Body of pancreas (tissue), 4 donors: ENCODE measurements around the gene HOMER2. TPM values are rescaled to one million over a fixed set of nuclear protein-coding genes. Genes with fewer than 3 reads are reported as not detected.

ENCODE experiments used
- ATAC-seq: fragments of 150-250 bp; one replicate; pipeline ENCODE4 v1.9.1; 2016
- DNase-seq, 4 donors: peaks; one replicate each; pipeline ENCODE4 v3.0.0-alpha.2; 2019
- H3K27ac ChIP-seq, 4 donors: fragments of 200-600 bp; sonication (generic); 1 replicate in 3 of 4; 2 replicates in 1 of 4; pipeline versions ENCODE4 v1.5.1 to v1.6.1; 2016 to 2019; ENCODE audit warnings: mild to moderate bottlenecking in 1 of 4, mixed read lengths in 1 of 4, moderate library complexity in 1 of 4
- H3K27me3 ChIP-seq, 2 donors: fragments of 200-600 bp; sonication (generic); one replicate each; pipeline ENCODE4 v1.6.0; 2016; ENCODE audit warnings: mild to moderate bottlenecking in 1 of 2
- H3K36me3 ChIP-seq, 2 donors: fragments of 200-600 bp; sonication (generic); replicated peaks in 1 of 2; 2 replicates each; pipeline ENCODE4 v1.5.1; 2016; ENCODE audit warnings: low read depth in 2 of 2; ENCODE audit not compliant: insufficient read depth in 1 of 2
- H3K4me1 ChIP-seq: fragments of 200-600 bp; sonication (generic); one replicate; pipeline ENCODE4 v1.6.0; 2016
- H3K4me3 ChIP-seq, 2 donors: fragments of 200-600 bp; sonication (generic); 1 replicate in 1 of 2; 2 replicates in 1 of 2; pipeline ENCODE4 v1.5.1; 2016 to 2019
- H3K9me3 ChIP-seq, 3 donors: fragments of 200-600 bp; sonication (generic); 1 replicate in 2 of 3; 2 replicates in 1 of 3; pipeline ENCODE4 v1.5.1; 2016
- CTCF ChIP-seq, 7 experiments: fragments of 450-650 bp in 4 of 7; fragments of 200-600 bp in 3 of 7; sonication (generic) in 3 of 7; IDR thresholded peaks; one replicate each; pipeline ENCODE4 v1.5.1; 2016 to 2019; ENCODE audit warnings: antibody characterized with exemption in 7 of 7
- POLR2A ChIP-seq, 3 donors: fragments of 450-650 bp; IDR thresholded peaks; one replicate each; pipeline ENCODE4 v1.6.1; 2016; ENCODE audit warnings: antibody characterized with exemption in 3 of 3, mild to moderate bottlenecking in 2 of 3
- WGBS, 2 donors: methylation state at CpG; one replicate each; pipeline ENCODE4 v1.1.5; 2017; 5-methylcytosine and 5-hydroxymethylcytosine counted together
- intact Hi-C: fragments of 100-400 bp; cut with DNase I; formaldehyde crosslinking; loops from one replicate; pipeline ENCODE4 v1.15.1; 2023
- total RNA-seq, 2 donors: library from RNA; depleted of rRNA; stranded (reverse); fragments of >200 nt; gene quantifications; one replicate each; pipeline ENCODE4 v1.1.0, GENCODE V29; 2016

Gene HOMER2
- total RNA-seq, 2 donors from 2014 or later: 331 to 469 TPM

- ATAC-seq: peak; percentile 67
- H3K4me1 ChIP-seq: peaks cover 90% of the 10 kb centered on the region
- intact Hi-C loops: no loop called here
- peak overlapping the region; percentile 44 to 93 (median 79) for H3K27ac ChIP-seq
- no peak for TF ChIP-seq POLR2A (IDR thresholded peaks at IDR 0.05)
- no peak for TF ChIP-seq CTCF (IDR thresholded peaks at IDR 0.05)
- H3K9me3 ChIP-seq: no peaks in the 10 kb centered on the region
- 46 to 47% methylated on average over 15 of the region's 15 CpGs for WGBS, 2 donors
- no peaks in the 10 kb centered on the region for H3K36me3 ChIP-seq
- H3K4me3 ChIP-seq: no peak overlapping the region
- no peaks in the 10 kb centered on the region for H3K27me3 ChIP-seq
- peak; percentile 57 to 73 (median 66) for DNase-seq
Observed at GRCh38 chr15:82934100-82934880, 18.2 kb downstream of the HOMER2 start.

GRCh38 chr15:82933576-82933975 lies 18.9 kb downstream of the HOMER2 start:
- ATAC-seq (no peak), DNase-seq (no peak)
- H3K36me3 ChIP-seq: no peaks in the 10 kb centered on the region
- no peaks in the 10 kb centered on the region for H3K27me3 ChIP-seq
- H3K4me3 ChIP-seq: no peak overlapping the region
- peak overlapping the region; percentile 44 to 93 (median 79) for H3K27ac ChIP-seq
- no peaks in the 10 kb centered on the region for H3K9me3 ChIP-seq
- intact Hi-C loops: no loop called here
- 81 to 88% methylated on average over 5 to 6 of the region's 6 CpGs for WGBS, 2 donors
- peaks cover 84% of the 10 kb centered on the region for H3K4me1 ChIP-seq
- TF ChIP-seq POLR2A (IDR thresholded peaks at IDR 0.05): no peak
- TF ChIP-seq CTCF (IDR thresholded peaks at IDR 0.05): no peak

GRCh38 chr15:82931221-82931620 lies 21.3 kb downstream of the HOMER2 start:
- no peak for TF ChIP-seq POLR2A (IDR thresholded peaks at IDR 0.05)
- TF ChIP-seq CTCF (IDR thresholded peaks at IDR 0.05): no peak
- intact Hi-C loops: no loop called here
- Histone ChIP-seq H3K27ac (peak overlapping the region in 3 of 4 donors; percentile 75 to 93 (median 83)), H3K9me3 (no peaks in the 10 kb centered on the region), H3K36me3 (no peaks in the 10 kb centered on the region), H3K4me3 (no peak overlapping the region), H3K27me3 (no peaks in the 10 kb centered on the region), H3K4me1 (peaks cover 83% of the 10 kb centered on the region)
- ATAC-seq (no peak), DNase-seq (peak in 1 of 4 donors; percentile 6)
- WGBS, 2 donors: 43 to 50% methylated on average over 3 of the region's 3 CpGs

GRCh38 chr15:82930461-82930860 lies 22.1 kb downstream of the HOMER2 start:
- Histone ChIP-seq H3K27ac (peak overlapping the region in 3 of 4 donors; percentile 75 to 93 (median 83)), H3K4me1 (peaks cover 83% of the 10 kb centered on the region), H3K4me3 (no peak overlapping the region), H3K36me3 (no peaks in the 10 kb centered on the region), H3K9me3 (no peaks in the 10 kb centered on the region), H3K27me3 (no peaks in the 10 kb centered on the region)
- 97 to 100% methylated on average over 2 of the region's 2 CpGs for WGBS, 2 donors
- ATAC-seq (no peak), DNase-seq (no peak)
- TF ChIP-seq POLR2A (IDR thresholded peaks at IDR 0.05) (no peak), CTCF (IDR thresholded peaks at IDR 0.05) (no peak)
- intact Hi-C loops: no loop called here

GRCh38 chr15:82928711-82929110 lies 23.8 kb downstream of the HOMER2 start:
- H3K27ac ChIP-seq: peak overlapping the region in 3 of 4 donors; percentile 4 to 54 (median 49)
- H3K36me3 ChIP-seq: no peaks in the 10 kb centered on the region
- 44% methylated on average over 2 of the region's 2 CpGs for WGBS, 2 donors
- no peak for ATAC-seq
- H3K4me1 ChIP-seq: peaks cover 83% of the 10 kb centered on the region
- no peaks in the 10 kb centered on the region for H3K27me3 ChIP-seq
- TF ChIP-seq CTCF (IDR thresholded peaks at IDR 0.05) (no peak), POLR2A (IDR thresholded peaks at IDR 0.05) (no peak)
- peak in 1 of 4 donors; percentile 0 for DNase-seq
- no peak overlapping the region for H3K4me3 ChIP-seq
- intact Hi-C loops: no loop called here
- H3K9me3 ChIP-seq: no peaks in the 10 kb centered on the region
